ENCODE results near the gene LY86.

LY86 gene

GRCh38 chr6:6623553-6623952, 35.0 kb downstream of the LY86 start:
- no peak for DNase-seq (ENCODE audit: low read depth)

- DNase-seq (ENCODE audit: low read depth): no peak
These were observed 35.9 kb downstream of the LY86 start for GRCh38 chr6:6624269-6624990.

DNA sequence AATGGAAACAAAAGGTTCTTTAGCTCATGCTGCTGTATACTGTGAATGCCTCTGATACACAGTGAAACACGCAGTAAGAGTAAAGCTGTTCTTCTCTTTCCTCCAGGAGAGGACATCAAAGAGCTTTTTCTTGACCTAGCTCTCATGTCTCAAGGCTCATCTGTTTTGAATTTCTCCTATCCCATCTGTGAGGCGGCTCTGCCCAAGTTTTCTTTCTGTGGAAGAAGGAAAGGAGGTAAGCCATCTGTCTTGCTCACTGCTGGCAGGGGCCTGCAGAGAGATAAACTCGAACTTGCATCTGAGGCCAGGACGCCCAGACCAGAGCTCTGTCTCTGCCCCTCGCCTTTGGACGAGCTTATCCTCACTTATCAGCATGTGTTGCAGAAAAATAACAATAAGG, 37.7 kb downstream of the LY86 start:
- no peak for DNase-seq (ENCODE audit: low read depth)

- DNase-seq (ENCODE audit: low read depth): no peak
These were observed 40.9 kb downstream of the LY86 start for GRCh38 chr6:6629402-6629801.

DNA sequence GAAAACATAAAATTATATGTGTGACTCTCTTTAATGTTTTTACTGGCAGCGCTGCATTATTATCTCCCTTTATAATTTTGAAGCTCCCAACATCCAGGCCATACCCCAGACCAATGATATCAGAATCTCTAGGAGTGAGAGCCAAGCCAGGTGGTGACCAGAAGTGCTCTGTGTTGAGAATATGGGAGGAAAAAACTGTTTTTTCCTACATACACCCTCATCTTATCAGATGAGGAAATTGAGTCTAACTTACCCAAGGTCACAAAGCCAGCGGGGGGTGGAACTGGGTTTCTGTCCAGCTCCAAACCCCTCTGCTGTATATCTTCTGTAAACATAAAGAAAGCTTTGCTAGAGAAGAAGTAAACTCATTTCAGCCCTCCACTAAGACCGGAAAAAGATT, 42.5 kb downstream of the LY86 start:
- no peak for DNase-seq (ENCODE audit: low read depth)

DNA sequence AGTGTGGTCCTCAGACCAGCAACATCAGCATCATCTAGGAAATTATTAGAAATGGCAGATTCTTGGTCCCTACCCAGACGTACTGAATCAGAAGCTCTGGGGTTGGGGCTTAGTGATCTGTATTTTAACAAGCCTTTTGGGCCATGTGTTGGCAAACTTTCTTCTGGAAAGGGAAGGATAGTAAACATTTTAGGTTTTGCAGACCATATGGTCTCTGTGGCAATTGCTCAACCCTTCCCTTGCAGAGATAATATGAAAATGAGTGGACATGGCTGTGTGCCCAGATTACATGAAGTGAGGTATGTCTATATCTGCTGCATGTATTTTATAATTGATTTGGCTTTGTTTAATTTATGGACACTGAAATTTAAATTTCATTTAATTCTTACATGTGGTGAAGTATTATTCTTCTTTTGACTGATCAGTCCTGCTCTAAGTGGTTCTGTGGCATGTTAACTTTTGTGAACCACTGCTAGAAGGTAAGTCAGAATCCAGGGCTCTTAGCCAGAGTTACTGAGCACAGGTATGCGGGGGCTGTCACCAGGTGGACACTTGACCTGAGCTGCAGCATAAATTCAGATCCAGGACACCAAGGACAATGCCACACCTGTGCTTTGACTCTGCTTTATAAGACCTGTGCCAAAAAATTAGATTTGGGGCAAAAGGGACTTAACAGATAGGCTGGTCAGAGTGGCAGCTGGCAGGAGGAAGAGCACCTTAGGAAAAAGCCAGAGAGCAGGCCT, 43.2 kb downstream of the LY86 start:
- DNase-seq (ENCODE audit: low read depth): no peak

- DNase-seq (ENCODE audit: low read depth): no peak
These were observed 45.6 kb downstream of the LY86 start for GRCh38 chr6:6633898-6634734.

GRCh38 chr6:6634735-6635075, 46.2 kb downstream of the LY86 start:
- DNase-seq (ENCODE audit: low read depth): no peak

DNA sequence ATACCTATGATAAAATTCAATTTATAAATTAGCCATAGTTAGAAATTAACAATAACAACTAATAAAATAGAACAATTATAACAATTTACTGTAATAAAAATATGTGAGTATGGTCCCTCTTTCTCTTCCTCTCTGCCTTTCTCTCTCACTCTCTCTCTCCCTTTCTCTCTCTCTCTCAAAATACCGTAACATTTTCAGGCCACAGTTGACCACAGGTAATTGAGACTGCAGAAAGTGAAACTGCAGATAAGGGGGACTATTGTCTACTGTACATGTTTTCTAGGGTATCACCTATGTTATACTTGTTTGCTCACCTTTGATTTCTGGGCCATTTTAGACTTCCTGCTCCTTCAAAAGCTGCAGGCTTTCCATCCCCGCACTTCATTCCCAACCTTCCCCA, 46.8 kb downstream of the LY86 start:
- no peak for DNase-seq (ENCODE audit: low read depth)

- no peak for DNase-seq (ENCODE audit: low read depth)
These were observed 47.3 kb downstream of the LY86 start for GRCh38 chr6:6635869-6636268.

DNA sequence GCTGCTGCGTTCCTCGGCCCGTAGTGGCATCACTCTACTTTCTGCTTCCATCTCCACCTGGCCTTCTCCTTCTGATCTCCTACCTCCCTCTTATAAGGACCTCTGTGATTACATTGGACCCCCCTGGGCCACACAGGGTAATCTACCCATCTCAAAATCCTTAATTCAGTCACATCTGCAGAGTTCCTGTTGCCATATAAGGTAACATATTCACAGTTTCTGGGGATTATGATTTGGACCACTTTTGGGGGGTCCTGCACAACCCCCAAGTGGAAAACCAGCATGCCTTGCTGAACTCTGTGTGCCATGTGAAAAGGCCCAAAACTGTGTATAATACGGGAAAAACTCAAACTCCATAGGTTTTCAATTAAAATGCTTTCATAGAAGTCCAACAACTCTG, 51.1 kb downstream of the LY86 start:
- no peak for DNase-seq (ENCODE audit: low read depth)

GRCh38 chr6:6640926-6641325, 52.4 kb downstream of the LY86 start:
- DNase-seq (ENCODE audit: low read depth): no peak

DNA sequence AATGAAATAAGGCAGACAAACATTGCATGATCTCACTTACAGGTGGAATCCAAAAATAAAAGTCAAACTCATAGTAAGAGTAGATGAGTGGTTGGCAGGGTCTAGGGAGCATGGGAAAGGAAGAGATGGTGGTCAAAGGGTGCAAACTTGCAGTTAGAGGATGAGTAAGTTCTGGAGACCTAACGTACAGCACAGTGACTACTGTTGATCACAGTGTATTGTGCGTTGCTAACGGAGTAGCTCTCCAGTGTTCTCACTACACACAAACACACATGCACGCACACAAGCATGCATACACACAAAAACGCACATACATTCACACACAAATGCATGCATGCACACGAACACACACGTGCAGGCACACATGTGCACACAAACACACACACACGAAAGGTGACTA, 54.9 kb downstream of the LY86 start:
- DNase-seq (ENCODE audit: low read depth): no peak

DNA sequence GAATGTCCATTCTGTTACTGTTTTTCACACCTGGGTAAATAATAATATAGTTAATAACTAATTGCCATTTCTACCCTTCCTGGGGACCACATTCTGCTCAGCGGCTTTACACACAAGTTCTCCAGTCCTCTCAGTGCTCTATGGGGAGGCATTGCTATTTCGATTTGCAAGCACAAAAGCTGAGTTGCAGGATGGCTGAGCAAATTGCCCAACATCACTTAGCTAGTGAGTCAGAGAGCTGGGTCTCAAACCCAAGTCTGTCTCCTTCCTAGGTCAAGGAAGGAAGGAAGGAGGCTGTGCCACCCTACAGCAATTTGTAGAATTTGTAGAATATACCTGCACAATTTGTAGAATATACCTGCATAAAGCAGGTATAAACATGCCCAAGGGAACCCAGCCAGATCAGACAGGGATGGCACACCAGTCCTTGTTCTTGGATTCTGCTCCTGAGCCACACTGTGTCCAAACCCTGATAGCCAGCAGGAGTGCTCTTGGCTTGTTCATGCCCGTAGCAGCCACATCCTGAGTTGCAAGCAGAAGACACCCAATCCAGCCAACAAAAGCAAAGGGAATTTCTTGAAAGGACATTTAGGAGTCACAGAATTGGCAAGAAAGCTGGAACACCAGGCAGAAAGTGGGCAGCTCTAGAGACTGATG, 56.9 kb downstream of the LY86 start:
- DNase-seq (ENCODE audit: low read depth): no peak

- DNase-seq (ENCODE audit: low read depth): no peak
These were observed 57.9 kb downstream of the LY86 start for GRCh38 chr6:6646384-6646783.

DNA sequence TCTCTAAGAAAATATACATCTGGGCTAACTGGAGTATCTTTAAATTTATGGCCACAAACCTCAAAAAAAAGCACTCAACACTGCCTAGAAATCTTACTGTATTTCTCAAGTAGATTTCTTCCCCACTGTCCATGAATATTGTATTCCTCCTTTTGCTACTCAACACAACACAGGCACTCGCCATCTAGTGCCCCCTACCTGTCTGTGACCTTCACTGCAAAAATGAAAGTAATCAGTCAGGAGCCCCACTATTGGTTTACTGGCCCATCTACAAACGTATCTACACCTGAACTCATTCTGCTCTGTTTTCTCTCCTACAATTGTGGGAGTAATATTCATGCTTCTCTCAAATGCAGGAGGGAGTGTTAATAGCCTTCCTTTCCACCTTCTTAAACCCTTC, 58.3 kb downstream of the LY86 start:
- no peak for DNase-seq (ENCODE audit: low read depth)

GRCh38 chr6:6648692-6649343, 60.3 kb downstream of the LY86 start:
- no peak for DNase-seq (ENCODE audit: low read depth)

- DNase-seq (ENCODE audit: low read depth): no peak
These were observed 61.4 kb downstream of the LY86 start for GRCh38 chr6:6649824-6650349.

GRCh38 chr6:6650839-6651238, 62.3 kb downstream of the LY86 start:
- no peak for DNase-seq (ENCODE audit: low read depth)

DNA sequence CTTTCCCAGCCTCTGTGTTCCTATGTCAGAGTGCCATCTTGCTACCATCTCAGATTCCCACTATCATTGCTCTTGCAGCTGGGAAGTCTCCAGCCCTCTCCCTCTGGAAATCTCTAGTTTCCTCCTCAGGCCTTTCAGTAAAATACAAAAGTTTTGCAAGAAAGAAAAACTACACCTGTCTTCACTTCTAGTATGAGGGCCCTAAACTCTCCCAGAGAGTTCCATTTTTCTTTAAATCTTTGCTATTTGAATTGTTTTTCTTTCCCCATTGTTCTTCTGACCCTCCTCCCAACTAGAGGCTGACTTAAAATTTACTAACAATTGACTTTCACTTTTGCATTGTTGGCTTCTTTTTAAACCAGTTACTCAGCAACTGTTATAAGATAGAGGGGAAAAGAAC, 62.8 kb downstream of the LY86 start:
- no peak for DNase-seq (ENCODE audit: low read depth)

DNA sequence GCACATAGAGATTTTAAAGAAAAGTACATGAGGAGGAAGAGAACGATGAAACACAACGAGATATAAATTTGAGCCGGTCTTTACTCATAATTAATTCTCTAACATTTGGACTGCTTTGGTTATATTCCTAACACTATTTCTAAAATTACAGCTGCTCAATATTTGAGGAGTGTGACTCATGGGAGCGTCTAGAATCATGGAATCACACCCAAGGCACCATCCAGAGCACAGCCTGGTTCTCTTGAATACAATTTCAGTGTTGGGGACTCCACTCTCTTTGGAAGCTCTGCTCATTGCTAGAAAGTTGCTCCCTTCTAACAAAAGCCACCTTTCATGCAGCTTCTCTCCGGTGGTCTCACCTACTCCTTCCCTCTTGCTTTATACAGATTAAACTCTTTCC, 64.4 kb downstream of the LY86 start:
- DNase-seq (ENCODE audit: low read depth): no peak

Measured in stimulated activated CD4-positive, alpha-beta T cell treated with anti-CD3 and anti-CD28 coated beads, Interleukin-2, amount 100 ng/mL, for 4 hours (primary cell).